Erythroblast (primary cell): ENCODE results near the gene CEP85L.

ENCODE experiments used
- GATA1 ChIP-seq: IDR thresholded peaks from 2 replicates; pipeline ENCODE4 v1.6.1; 2011; ENCODE audit warnings: low read depth, mild to moderate bottlenecking, control low read depth, low read length, moderate library complexity
- POLR2A ChIP-seq: IDR thresholded peaks from 2 replicates; pipeline ENCODE4 v1.6.1; 2011; ENCODE audit warnings: mild to moderate bottlenecking, low read length

GRCh38 chr6:118460958-118461470 is 190.4 kb downstream of the CEP85L start:
- TF ChIP-seq POLR2A (no peak), GATA1 (no peak)
